ENCODE results near the gene SAMSN1. TPM values are rescaled to one million over a fixed set of nuclear protein-coding genes. Genes with fewer than 3 reads are reported as not detected.

Gene SAMSN1
- polyA plus RNA-seq (ENCODE audit: insufficient read length in 4 of 4) = 1 to 10 TPM; 3.6 to 5.9 (median 4.5) TPM

GRCh38 chr21:14545906-14546480, at the start of gene SAMSN1:
TSS of gene SAMSN1 (minus strand) at chr21:14546315. CDS start at chr21:14546261, 54 bp downstream.
- no peak for DNase-seq (ENCODE audit: low read depth in 4 of 4, low spot score in 3 of 4)

- no peak for DNase-seq (ENCODE audit: low read depth in 4 of 4, low spot score in 3 of 4)
Observed at GRCh38 chr21:14595449-14595848, 49.3 kb upstream of the SAMSN1 start.

- no peak for DNase-seq (ENCODE audit: low read depth in 4 of 4, low spot score in 3 of 4)
Observed at GRCh38 chr21:14594967-14595366, 48.9 kb upstream of the SAMSN1 start.

GRCh38 chr21:14593230-14593629, 47.1 kb upstream of the SAMSN1 start:
- no peak for DNase-seq (ENCODE audit: low read depth in 4 of 4, low spot score in 3 of 4)

GRCh38 chr21:14592296-14593000, 46.3 kb upstream of the SAMSN1 start:
- DNase-seq (ENCODE audit: low read depth in 4 of 4, low spot score in 3 of 4) = no peak

- no peak for DNase-seq (ENCODE audit: low read depth in 4 of 4, low spot score in 3 of 4)
Observed at GRCh38 chr21:14591882-14592281, 45.8 kb upstream of the SAMSN1 start.

GRCh38 chr21:14591377-14591776, 45.3 kb upstream of the SAMSN1 start:
- no peak for DNase-seq (ENCODE audit: low read depth in 4 of 4, low spot score in 3 of 4)

- DNase-seq (ENCODE audit: low read depth in 4 of 4, low spot score in 3 of 4) = no peak
Observed at GRCh38 chr21:14589855-14590563, 43.9 kb upstream of the SAMSN1 start.

GRCh38 chr21:14587266-14587665, 41.2 kb upstream of the SAMSN1 start:
- no peak for DNase-seq (ENCODE audit: low read depth in 4 of 4, low spot score in 3 of 4)

- DNase-seq (ENCODE audit: low read depth in 4 of 4, low spot score in 3 of 4) = no peak
Observed at GRCh38 chr21:14585122-14585521, 39.0 kb upstream of the SAMSN1 start.

GRCh38 chr21:14584357-14585095, 38.4 kb upstream of the SAMSN1 start:
- DNase-seq (ENCODE audit: low read depth in 4 of 4, low spot score in 3 of 4) = no peak

- no peak for DNase-seq (ENCODE audit: low read depth in 4 of 4, low spot score in 3 of 4)
Observed at GRCh38 chr21:14583629-14584255, 37.6 kb upstream of the SAMSN1 start.

GRCh38 chr21:14582934-14583628, 37.0 kb upstream of the SAMSN1 start:
- no peak for DNase-seq (ENCODE audit: low read depth in 4 of 4, low spot score in 3 of 4)

GRCh38 chr21:14581902-14582457, 35.9 kb upstream of the SAMSN1 start:
- DNase-seq (ENCODE audit: low read depth in 4 of 4, low spot score in 3 of 4) = no peak

GRCh38 chr21:14573244-14573643, 27.1 kb upstream of the SAMSN1 start:
- no peak for DNase-seq (ENCODE audit: low read depth in 4 of 4, low spot score in 3 of 4)

- DNase-seq (ENCODE audit: low read depth in 4 of 4, low spot score in 3 of 4) = no peak
Observed at GRCh38 chr21:14572204-14572780, 26.2 kb upstream of the SAMSN1 start.

GRCh38 chr21:14569868-14570267, 23.8 kb upstream of the SAMSN1 start:
- no peak for DNase-seq (ENCODE audit: low read depth in 4 of 4, low spot score in 3 of 4)

- DNase-seq (ENCODE audit: low read depth in 4 of 4, low spot score in 3 of 4) = no peak
Observed at GRCh38 chr21:14569026-14569621, 23.0 kb upstream of the SAMSN1 start.
